ENCODE measurements around the gene CTXN1. TPM values are rescaled to one million over a fixed set of nuclear protein-coding genes. Genes with fewer than 3 reads are reported as not detected.
A peak's percentile ranks its signal among the peaks of the same experiment; 100 is the strongest.

CTXN1 gene
- total RNA-seq, result 1.5 and 2.5 TPM in 2 replicates

GRCh38 chr19:7926021-7926726, at the start of gene CTXN1:
Gene CTXN1, minus strand, starts transcription at chr19:7926135. Its CDS starts 597 bp downstream, at chr19:7925538.
- TF ChIP-seq, protein P1, sequence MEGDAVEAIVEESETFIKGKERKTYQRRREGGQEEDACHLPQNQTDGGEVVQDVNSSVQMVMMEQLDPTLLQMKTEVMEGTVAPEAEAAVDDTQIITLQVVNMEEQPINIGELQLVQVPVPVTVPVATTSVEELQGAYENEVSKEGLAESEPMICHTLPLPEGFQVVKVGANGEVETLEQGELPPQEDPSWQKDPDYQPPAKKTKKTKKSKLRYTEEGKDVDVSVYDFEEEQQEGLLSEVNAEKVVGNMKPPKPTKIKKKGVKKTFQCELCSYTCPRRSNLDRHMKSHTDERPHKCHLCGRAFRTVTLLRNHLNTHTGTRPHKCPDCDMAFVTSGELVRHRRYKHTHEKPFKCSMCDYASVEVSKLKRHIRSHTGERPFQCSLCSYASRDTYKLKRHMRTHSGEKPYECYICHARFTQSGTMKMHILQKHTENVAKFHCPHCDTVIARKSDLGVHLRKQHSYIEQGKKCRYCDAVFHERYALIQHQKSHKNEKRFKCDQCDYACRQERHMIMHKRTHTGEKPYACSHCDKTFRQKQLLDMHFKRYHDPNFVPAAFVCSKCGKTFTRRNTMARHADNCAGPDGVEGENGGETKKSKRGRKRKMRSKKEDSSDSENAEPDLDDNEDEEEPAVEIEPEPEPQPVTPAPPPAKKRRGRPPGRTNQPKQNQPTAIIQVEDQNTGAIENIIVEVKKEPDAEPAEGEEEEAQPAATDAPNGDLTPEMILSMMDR (IDR thresholded peaks at IDR 0.05; ENCODE audit: extremely low read depth, low read depth, low read length), result no peak
- peak within 1 kb of the TSS; percentile 83 for H3K4me2 ChIP-seq (ENCODE audit: insufficient read depth, low read length)
- H2AFZ ChIP-seq (ENCODE audit: low read length), result no peak within 1 kb of the TSS
- H3K27ac ChIP-seq (ENCODE audit: low read depth, low read length), result no peak within 1 kb of the TSS
- peaks cover 9% of the 10 kb centered on the region for H4K20me1 ChIP-seq (ENCODE audit: insufficient read depth, low read length)
- peaks cover 32% of the 10 kb centered on the region for H3K4me1 ChIP-seq (ENCODE audit: insufficient read depth, low read length)
- no peaks in the 10 kb centered on the region for H3K9me3 ChIP-seq (ENCODE audit: low read depth, low read length)
- DNase-seq (ENCODE audit: insufficient read length, low spot score, missing footprints), result peak; percentile 97
- H3K4me3 ChIP-seq (ENCODE audit: insufficient read depth, low read length), result peak within 1 kb of the TSS; percentile 66
- H3K79me2 ChIP-seq (ENCODE audit: insufficient read depth, low read length), result peaks cover 17% of the 10 kb centered on the region
- peaks cover 22% of the 10 kb centered on the region for H3K36me3 ChIP-seq (ENCODE audit: insufficient read depth, low read length)
- H3K27me3 ChIP-seq (ENCODE audit: insufficient read depth, low read length), result no peaks in the 10 kb centered on the region

DNA sequence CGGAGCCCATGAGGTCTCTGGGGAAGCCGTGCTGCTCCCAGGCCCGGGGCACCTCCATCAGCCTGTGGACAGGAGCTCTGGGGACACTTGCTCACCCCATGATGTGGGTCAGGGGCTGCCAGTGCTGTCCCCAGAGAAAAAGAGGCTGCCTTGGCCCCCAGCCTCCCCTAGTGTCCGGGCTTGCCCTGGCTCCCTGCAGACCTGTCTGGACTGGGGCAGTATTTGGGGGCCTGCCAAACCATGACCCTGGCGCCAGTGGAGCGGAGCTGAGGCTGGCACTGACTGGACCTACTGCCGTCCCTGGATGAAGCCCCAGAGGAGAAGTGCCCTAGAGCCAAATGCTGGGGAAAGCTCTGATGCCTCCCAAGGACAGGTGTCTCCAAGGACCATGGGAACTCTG, 49.1 kb upstream of the CTXN1 start:
- peak; percentile 23 for DNase-seq (ENCODE audit: insufficient read length, low spot score, missing footprints)
- H3K79me2 ChIP-seq (ENCODE audit: insufficient read depth, low read length), result peaks cover 21% of the 10 kb centered on the region
- H3K27me3 ChIP-seq (ENCODE audit: insufficient read depth, low read length), result no peaks in the 10 kb centered on the region
- no peak overlapping the region for H2AFZ ChIP-seq (ENCODE audit: low read length)
- TF ChIP-seq, protein P1 (IDR thresholded peaks at IDR 0.05; ENCODE audit: extremely low read depth, low read depth, low read length), result no peak
- no peak overlapping the region for H3K4me2 ChIP-seq (ENCODE audit: insufficient read depth, low read length)
- no peak overlapping the region for H3K4me3 ChIP-seq (ENCODE audit: insufficient read depth, low read length)
- peaks cover 38% of the 10 kb centered on the region for H4K20me1 ChIP-seq (ENCODE audit: insufficient read depth, low read length)
- no peaks in the 10 kb centered on the region for H3K4me1 ChIP-seq (ENCODE audit: insufficient read depth, low read length)
- no peaks in the 10 kb centered on the region for H3K9me3 ChIP-seq (ENCODE audit: low read depth, low read length)
- H3K36me3 ChIP-seq (ENCODE audit: insufficient read depth, low read length), result peaks cover 38% of the 10 kb centered on the region
- no peak overlapping the region for H3K27ac ChIP-seq (ENCODE audit: low read depth, low read length)

- H3K79me2 ChIP-seq (ENCODE audit: insufficient read depth, low read length), result peaks cover 18% of the 10 kb centered on the region
- H3K4me1 ChIP-seq (ENCODE audit: insufficient read depth, low read length), result no peaks in the 10 kb centered on the region
- H3K4me3 ChIP-seq (ENCODE audit: insufficient read depth, low read length), result no peak overlapping the region
- TF ChIP-seq, protein P1 (IDR thresholded peaks at IDR 0.05; ENCODE audit: extremely low read depth, low read depth, low read length), result no peak
- peaks cover 38% of the 10 kb centered on the region for H3K36me3 ChIP-seq (ENCODE audit: insufficient read depth, low read length)
- peak; percentile 67 for DNase-seq (ENCODE audit: insufficient read length, low spot score, missing footprints)
- H3K27ac ChIP-seq (ENCODE audit: low read depth, low read length), result no peak overlapping the region
- peaks cover 41% of the 10 kb centered on the region for H4K20me1 ChIP-seq (ENCODE audit: insufficient read depth, low read length)
- H3K4me2 ChIP-seq (ENCODE audit: insufficient read depth, low read length), result no peak overlapping the region
- H2AFZ ChIP-seq (ENCODE audit: low read length), result no peak overlapping the region
- H3K27me3 ChIP-seq (ENCODE audit: insufficient read depth, low read length), result no peaks in the 10 kb centered on the region
- H3K9me3 ChIP-seq (ENCODE audit: low read depth, low read length), result no peaks in the 10 kb centered on the region
Measured at GRCh38 chr19:7973883-7974282, 47.9 kb upstream of the CTXN1 start.
